HG03103 (cell line): ENCODE measurements around the gene EFTUD2.

ENCODE experiments used
- ATAC-seq: cut with Tn5 transposase; IDR thresholded peaks from one replicate; pipeline ENCODE4 v1.9.1; 2021; ENCODE audit warnings: low read depth; ENCODE audit not compliant: unreplicated experiment

EFTUD2 gene

DNA sequence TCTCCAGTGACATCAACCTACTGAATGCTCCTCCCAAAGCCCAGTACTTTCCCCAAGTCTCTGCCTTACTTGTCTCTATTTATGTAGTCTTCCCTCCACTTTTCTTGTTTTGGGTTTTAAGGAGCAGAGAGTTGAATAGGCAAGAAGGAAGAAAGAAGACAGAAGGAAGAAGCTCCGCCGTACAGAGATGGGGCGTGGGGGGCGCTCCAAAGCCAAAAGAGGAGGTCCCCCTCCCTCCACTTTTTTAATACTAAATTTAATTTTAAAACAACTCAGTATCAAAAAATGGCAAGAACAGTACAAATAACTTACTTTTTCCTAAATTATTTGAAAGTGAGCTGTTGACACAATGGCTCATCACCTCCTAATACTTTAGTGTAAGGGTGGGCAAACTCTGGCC is 4.6 kb downstream of the EFTUD2 start:
- ATAC-seq: no peak

DNA sequence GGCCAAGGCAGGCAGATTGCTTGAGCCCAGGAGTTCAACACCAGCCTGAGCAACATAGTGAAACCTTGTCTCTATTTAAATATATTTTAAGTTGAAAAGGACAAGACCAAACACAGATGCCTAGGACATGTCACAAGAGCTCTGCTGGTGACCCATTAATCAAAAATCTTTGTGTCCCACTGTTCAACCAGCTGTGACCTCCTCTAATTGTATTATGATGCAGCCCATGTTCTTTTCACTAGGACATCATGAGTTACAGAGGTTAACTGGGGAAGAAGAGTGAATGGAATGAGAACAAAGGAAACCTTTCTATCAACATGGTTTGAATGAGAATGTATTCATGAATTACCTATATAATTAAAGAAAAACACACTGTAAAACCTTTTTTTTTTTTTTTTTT is 7.0 kb downstream of the EFTUD2 start:
- no peak for ATAC-seq

DNA sequence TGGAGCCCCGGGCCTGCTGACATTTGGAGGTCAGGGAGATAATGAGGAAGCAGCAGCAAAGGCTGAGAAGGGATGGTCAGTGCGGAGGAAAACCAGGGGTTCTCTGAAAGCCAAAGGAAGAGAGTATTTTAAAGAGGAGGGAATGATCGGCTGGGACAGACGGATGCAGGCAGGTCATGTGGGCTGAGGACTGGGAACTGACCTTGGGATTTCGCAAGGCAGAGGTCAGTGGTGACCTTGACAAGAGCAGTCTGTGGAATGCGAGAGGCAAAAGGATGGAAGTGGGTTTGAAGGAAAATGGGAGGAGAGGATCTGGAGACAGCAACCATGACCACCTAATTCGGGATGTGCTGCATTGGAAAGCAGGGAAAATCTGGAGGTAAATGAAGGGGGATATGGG is 10.2 kb downstream of the EFTUD2 start:
- no peak for ATAC-seq

DNA sequence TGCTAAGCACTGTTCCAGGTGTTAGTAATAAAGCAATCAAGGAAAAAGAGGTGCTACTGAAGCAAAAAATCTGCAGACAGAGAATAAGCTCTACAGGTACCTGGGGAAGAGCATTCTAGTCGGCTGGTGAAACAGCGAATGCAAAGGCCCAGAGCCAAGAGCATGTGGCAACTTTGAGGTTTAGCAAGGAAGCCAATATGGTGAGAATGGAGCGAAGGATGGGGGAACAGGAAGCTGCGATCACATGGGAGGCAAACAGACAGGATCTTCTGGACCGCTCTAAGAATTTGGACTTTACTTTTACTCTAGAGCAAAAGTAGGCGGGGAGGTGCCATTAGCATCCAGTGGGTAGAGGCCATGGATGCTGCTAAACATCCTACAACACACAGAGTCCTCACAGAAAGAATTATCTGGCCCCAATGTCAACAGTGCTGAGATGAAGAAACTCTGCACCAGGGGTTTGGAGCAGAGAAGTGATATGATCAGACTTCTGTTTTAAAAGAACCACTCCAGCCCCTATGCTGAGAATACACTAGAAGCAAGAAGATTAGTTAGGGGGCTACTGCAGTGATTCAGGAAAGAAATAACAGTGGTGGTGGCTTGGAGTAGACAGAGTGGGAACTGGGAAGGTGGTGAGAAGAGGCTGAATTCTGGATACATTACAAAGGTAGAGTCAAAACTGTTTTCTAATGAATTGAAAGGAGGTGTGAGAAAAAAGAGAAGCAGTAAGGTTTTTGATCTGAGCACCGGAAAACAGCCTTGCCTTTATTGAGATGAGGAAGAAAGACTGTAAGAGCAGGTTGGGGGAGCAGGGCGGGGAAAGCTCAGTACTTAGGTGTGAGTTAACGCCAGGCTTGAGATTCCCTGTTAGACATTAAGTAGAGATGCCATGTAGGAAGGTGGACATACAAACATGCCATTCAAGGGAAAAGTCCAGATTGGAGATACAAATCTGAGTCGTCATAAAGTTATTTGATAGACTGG is 11.0 kb downstream of the EFTUD2 start:
- no peak for ATAC-seq

DNA sequence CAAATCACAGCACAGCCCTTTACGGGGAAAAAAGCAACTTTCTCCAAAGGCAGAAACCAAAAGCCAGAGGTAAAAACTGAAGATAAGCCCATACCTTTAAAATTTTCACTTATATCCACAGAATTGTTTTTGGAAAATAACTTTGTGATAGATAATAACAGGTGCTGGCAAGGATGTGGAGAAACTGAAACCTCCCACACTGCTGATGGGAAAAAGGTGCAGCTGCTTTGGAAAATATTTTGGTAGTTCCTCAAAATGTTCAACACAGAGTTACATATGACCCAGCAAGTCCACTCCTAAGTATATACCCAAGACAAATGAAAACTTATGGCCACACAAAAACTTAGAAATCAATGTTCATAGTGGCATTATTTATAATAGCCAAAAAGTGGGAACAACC is 12.2 kb downstream of the EFTUD2 start:
- no peak for ATAC-seq

DNA sequence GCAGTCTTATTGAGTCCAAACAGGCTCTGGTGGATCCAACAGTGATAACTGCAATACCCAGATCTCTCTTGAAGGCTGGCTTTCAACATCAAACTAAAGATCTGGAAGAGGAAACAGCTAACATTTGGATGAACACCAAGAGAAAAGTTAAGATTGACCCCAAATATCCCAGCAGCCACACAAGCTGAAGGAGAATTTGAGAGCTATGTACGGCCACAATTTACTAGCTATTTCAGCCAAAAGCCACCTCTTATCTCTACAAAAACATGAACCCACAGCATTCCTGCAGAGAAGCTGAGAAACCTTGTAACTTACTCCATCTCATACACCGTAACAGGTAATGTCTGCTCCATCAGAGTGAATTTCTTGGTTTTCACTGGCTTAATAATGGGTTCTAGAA is 14.3 kb downstream of the EFTUD2 start:
- no peak for ATAC-seq

DNA sequence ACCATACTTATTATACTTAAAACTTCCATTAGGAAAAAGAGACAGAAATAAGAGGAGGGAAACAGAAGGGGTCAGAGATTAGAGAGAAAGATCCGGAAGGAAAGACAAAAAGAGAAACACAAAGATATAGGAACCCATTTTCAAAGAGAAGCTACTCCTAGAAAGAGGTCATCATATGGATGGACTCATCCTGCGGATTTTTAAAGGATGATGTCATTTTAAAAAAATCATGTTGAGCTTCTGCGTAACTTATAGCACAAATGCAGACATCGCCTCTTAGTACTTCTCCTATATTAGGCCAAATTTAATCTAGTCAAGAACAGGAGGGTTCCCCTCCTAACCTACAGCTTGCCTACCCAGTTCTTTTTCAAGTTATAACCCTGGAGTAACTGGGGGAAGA is 18.1 kb downstream of the EFTUD2 start:
- ATAC-seq: no peak

DNA sequence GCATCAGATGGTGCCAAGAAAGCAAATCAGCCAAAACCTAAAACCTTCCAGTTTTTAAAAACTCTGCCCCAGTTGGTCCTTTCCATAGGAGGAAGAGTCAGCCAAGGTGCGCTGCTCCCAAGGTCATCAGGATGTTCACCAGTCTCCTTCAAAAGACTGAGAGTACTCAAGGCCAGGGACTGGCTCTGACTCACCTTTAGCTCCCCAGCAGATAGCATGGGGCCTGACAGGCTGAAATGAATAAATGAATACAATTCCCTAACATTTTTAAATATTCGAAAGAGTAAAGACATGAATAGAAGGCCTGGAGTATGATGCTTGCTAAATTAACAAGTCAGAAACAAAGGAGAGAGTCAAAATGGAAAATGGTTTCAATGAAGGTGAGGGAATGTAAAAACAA is 19.2 kb downstream of the EFTUD2 start:
- no peak for ATAC-seq

DNA sequence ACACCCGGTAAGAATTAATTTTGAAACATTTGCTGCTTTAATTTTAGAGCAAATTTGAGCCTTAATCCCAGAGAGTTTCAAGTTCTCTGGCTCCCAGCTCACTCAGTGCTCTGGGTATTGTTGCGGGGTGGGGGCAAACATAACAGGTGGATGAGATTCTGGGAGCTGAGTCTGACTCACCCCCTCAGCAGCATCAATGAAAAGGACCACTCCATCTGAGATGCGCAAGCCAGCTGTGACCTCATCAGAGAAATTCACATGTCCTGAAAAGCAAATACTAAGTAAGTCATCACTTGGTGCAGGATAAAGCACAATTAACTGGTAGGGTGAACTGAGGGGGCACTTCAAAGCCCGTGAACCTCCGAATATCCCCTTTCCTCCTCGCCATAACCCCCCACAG is 19.9 kb downstream of the EFTUD2 start:
- no peak for ATAC-seq

DNA sequence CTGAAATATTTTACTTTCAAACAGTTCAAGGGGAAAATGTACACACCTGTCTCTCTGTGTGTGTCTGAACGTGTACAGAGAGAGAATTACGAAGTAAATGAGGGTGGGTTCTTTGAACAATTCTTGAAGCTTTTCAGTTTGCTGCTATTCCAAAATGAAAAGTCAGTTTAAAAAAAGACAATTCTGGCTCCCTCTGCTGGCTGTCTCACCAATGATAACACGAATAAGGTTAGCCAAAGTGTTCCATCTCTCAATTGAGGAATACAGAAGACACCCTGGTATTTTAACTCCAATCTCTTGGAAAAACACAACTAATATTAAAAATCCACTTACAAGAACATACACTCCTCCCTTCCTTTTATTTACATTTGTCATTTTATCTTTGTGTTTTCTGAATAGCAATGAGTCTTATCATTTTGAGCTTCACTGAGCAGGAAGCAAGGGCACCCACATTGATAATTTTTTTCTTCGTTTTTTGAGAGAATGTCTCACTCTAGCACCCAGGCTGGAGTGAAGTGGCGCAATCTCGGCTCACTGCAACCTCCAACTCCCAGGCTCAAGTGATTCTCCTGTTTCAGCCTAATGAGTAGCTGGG is 20.5 kb downstream of the EFTUD2 start:
- no peak for ATAC-seq

DNA sequence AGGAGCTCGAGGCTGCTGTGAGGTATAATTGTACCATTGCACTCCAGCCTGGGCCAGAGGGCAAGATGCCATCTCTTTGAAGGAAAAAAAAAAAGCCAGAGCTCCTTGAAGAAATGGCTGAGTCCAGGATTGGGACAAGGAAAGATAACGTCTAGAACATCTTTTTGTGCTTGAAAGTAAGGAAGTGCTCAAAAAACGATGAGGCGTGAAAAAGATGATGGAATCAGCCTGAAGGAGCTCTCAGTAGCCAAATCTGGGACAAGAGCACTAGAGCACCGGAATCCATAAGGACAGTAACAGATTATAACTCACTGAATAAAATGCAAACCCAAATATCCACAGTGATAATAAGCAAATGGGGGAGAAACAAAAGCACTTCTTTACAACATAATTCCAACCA is 22.1 kb downstream of the EFTUD2 start:
- ATAC-seq: no peak

DNA sequence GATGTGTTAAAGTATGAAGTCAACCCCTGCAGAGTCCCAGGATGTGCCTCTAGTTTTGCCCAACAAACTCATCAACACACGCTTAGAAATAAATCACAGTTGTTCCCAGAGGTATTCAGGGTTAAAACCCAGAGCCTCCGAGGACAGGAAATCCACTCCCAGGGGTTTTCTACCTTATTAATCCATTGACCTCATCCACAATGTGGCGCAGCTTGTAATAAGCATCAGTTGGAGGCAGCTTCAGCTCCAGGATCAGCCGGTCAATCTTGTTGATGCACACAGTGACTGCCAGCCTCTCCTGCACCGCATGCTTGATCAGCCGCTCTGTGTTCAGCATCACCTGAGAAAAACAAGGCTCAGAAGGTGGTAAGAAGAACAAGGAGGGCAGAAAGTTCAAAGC is 23.5 kb downstream of the EFTUD2 start:
- ATAC-seq: no peak

DNA sequence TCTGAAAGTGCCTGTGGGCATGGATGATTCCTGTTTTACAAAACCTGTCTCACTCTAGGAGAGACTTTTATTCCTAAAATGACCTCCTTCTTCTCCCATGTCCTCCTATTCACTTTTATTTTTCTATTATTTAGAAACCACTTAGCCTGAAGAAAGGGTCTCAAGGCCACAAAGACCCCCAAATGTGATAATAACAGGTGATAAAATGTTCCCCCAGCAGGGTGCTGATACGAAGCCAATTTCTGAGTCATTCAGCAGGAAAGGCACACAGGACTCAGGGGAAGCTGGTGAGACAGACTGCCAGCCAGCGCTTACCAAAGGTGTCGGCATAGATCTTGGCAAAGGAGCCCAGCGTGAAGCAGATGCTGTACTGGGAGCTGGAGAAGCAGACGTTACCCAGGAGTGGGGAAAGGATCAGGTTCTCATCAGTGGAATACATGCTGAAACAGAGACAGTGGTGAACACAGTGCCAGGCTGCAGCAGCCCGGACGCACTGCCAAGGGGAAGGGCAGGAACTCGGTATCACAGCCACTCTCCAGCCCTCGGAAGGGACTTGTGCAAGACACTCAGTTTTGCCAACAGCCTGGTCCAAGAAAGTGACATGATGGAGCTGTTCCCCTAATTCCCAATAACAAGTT is 27.0 kb downstream of the EFTUD2 start:
- no peak for ATAC-seq

DNA sequence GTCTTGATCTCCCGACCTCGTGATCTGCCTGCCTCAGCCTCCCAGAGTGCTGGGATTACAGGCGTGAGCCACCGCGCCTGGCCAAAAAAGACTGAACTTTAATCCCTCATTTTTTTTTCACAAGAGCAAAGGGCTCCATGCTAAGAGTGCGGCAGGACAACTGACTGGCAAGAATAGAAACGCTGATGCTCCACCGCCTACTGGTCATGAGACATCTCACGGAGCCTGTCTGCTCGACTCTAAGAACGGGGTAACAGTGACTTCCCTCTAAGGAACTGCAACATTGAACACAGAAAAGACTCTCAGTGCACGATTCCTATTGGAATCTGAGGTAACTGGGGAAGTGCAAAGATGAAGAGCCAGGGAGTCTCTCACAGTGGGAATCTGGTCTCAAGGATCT is 27.7 kb downstream of the EFTUD2 start:
- ATAC-seq: no peak

DNA sequence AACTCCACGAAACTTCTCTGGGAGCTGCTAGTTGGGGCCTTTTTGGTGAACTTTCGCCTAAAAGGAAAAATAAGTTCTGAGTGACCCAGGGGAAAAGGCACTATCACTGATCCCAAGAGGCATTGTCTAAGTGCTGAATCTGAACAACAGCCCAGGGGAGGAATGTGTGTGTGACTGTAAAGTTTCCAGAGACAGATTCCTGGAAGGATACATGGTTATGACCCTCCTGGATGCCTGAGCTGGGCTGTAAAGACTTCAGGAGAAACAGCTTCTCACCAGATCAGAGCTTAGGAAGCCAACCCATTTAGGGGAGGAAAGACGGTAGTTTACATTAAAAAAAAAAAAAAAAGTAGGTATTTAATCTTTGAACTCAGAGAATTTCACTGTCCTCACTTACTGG is 31.4 kb downstream of the EFTUD2 start:
- ATAC-seq: no peak

DNA sequence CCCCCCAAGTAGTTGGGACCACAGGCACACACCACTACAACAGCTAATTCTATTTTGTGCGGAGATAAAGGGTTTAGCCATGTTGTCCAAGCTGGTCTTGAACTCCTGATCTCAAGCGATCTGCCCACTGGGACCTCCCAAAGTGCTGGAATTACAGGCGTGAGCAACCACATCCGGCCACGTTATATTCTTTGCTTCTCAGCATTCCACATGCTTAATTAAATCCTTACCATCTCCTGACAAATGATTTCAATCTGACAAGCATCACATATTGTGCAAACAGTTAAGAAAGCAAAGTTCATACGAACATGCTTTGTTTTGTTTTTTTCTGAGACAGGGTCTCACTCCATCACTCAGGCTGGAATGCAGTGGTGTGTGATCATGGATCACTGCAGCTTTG is 33.3 kb downstream of the EFTUD2 start:
- ATAC-seq: no peak

DNA sequence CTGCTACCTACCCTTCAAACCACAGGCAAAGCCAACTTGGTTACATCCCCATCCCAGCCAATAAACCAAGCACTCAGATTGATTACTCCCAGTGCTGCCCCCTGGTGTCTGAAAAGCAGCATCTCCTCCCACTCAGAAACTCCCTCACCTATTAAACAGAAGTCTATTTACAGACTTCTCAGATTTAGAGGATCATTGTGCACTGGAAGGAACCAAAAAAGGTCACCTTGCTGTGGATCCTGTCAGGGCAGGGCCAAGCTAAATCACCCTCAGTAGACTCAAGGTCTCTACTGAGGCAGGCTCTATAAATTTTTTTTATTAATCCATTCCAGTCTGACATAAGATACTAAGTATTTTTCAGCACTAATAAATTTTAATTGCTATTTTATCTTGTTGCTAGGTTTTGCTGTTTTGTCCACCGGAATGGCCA is 34.0 kb downstream of the EFTUD2 start:
- no peak for ATAC-seq

DNA sequence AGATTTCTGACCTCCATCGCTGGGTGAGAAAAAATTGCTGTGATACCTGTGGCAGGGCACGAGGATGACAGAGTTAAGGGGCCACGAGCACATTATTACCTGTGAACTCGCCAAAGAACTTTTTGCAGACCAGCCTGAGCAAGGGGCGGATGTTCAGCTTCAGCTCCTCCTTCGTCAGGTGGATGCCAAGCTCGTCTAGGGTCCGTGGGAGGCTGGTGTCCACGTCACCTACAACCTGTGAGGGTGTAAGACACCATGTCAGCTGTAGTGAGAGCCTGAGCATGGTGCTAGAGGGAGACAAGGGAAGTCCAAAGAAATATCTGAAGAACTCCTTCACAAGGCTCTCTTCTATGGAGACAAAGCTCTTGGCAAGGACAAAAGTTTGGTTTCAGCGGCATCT is 34.4 kb downstream of the EFTUD2 start:
- no peak for ATAC-seq

DNA sequence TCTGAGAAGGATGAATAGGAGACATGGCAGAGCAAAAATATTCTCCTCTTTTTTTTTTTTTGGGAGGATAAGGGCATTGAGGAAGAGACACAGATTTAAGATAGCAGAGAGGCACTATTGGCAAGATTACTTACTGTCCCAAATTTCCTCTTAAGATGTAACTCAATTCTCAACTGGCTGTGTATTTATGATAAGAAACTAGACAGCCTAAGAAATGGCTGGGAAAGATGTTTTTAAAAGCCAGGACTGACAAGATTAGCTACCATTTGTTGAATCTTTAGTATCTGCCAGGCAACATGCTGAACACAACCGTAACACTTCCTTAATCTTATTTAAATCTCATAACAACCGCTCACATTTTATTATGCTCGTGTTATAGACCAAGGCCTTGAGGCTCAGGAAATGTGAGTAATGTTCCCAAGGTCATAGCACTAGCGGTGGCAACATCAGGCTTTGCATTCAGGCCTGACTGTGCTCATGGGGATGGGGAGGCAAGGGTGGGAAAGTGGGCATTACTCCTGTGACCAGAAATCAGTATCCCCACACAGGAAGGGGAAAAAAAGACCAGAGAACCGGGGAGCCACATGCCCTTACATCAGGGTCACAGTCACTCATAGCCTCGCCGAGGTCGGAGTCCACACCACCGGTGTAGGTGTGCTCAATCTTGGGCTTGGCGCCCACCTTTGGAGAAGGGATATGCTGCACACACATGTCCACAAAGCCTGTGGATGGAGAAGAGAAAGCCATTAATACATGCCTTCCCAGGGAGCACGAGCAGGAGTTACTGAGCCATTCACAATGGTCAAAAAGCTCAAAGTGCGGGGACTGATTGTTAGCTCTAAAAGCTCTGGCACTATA is 36.0 kb downstream of the EFTUD2 start:
- no peak for ATAC-seq

DNA sequence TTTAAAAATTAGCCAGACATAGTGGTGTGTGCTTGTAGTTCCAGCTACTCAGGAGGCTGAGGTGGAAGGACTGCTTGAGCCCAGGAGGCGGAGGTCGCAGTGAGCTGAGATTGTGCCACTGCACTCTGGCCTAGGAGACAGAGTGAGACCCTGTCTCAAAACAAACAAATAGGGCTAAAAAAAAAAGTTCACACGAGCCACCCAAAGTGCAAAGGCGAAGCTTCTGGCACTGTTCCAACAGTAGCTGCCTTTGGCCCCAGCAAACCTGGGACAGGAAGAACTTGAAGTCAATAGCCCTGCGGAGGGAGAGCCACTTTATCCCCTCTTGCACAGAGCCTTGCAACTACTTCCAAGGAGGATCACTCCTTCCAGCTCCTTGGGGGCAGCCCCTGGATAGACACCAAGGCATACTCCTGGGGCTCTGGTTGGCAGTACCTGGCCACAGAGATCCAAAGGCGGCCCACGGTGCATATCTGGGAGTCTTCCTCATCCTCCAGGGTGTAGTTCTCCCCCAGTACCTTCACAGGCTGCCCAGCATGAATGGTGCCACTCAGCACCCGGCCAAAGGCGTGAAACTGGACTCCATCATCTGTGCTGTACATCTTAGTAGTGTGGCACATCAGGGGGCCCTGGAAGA is 36.8 kb downstream of the EFTUD2 start:
- ATAC-seq: no peak
